GM19240 (cell line): Measurements from ENCODE around the gene SMARCC2.
"Not testable (repeated sequence)": the region's sequence is repeated elsewhere in the genome, so short reads cannot be mapped to it uniquely, and the experiment has no call there.

ENCODE experiments used
- DNase-seq: peaks from one replicate; pipeline ENCODE4 v3.0.0; 2011; ENCODE audit warnings: low spot score; ENCODE audit not compliant: insufficient read length

The SMARCC2 gene

DNA sequence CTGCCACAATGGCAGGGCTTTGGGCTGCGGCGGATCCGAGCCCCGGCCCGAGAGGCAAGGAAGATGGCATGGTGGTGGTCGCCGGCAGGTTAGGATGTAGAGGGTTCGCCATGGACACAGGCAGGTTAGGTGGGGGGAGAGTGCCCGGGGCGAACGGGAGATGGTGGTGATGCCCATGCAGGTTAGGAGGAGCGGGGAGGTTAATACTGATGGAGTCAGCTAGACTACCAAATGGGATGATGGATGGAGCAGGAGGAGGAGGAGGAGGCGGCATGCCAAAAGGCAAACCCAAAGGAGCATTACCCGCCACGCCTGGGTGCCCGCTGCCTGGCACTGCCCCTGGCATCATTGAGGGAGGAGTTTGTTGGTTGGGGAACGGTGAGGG lies 24.9 kb downstream of the SMARCC2 start:
- no peak for DNase-seq

GRCh38 chr12:56163533-56164344 lies 25.5 kb downstream of the SMARCC2 start:
- no peak for DNase-seq

DNA sequence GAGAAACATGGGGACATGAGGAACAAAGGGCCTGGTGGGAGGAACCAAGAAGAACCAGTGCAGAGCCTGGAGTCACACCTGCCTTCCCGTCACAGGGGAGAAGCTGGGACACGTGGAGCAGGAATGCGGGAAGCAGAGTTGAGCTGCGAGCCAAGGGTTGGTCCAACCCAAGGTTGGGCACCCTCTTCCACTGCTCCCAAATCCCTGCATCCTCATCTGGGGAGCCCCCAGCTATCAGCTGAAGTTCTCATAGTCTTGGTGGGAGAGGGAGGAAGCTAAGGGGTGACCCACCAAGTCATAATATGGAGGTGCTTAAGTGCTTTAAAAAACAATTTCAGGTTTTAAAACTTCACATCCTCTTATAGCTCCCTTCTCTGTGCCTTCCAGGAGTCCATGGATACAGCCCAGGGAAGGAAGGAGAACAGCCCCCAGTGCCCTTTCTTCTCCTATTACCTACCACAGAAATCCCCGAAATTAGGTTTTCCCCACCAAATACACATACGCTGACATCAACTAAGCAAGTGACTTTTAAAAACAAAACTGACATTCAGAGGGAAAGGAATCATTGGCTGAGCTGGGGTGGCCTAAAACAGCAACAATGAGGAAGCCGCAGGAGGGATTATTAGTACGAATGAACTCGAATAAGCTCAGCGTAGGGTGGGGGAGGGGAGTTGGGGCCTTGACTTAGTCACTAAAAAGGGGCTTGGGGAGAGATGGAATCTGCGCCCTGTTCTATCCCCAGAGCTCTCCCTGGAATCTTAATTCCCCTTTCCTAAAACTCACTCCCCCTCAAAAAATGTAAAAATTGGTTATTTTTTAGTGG lies 26.6 kb downstream of the SMARCC2 start:
- DNase-seq: no peak

- DNase-seq: no peak
Measured at GRCh38 chr12:56161690-56162351, 27.5 kb downstream of the SMARCC2 start.

DNA sequence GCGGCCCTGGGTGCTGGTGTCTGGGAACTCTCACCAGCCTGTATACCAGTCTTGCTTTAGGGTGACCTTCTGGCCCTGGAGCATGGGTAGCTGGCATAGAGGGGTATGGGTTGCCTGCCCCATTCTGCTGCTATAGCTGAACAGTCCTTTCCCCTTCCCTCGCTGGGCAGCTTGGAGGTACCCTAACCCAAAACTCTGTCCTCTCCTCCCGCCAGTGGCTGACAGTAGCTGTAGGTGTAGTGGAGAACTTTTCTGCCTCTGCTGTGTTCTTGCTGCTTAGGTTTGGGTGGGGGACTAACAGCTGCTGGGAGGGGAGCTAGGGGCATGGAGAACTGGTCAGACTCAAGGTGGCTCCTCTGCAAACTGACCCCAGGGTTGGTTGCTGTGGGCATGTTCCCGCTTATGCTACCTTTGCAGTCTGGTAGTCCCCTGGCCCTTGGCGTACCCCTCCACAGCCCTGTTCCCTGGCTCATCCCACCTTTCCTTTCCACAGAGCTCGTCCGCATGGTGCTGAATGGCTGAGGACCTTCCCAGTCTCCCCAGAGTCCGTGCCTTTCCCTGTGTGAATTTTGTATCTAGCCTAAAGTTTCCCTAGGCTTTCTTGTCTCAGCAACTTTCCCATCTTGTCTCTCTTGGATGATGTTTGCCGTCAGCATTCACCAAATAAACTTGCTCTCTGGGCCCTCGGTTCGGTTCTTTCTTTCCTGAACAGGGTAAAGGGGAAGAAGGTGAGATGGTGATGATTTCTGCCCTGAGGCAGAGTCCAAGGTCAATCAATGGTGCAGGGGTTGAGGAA lies 28.2 kb downstream of the SMARCC2 start:
- no peak for DNase-seq

GRCh38 chr12:56160193-56160763 lies 29.0 kb downstream of the SMARCC2 start:
- no peak for DNase-seq

- DNase-seq: no peak
Measured at GRCh38 chr12:56159482-56160192, 29.6 kb downstream of the SMARCC2 start.

DNA sequence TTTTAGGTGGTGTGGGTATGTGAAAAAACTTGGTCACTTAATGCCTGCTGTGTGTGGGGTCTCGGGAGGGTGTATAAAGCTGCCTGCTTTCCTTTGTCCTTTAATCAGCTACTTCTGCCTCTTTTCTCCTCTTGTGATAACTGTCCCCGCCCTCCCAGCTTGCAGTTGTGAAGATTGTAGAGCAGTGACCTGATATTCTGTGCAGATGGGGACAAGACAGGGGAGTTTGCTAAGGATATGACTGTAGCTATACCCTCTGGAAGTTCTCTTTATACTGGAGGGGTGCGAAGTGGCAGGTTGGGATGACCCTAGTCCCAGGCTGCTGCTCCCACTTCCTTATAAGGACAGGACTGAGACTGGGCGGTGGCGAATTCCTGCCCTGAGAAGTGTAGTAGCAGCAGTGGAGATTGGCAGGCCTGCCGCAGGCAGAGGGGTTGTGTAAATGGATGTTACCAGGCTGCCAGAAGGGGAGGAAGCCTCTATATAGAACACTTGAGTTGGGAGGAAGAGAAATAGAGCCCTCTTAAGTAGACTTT lies 30.3 kb downstream of the SMARCC2 start:
- DNase-seq: no peak

- peak; percentile 79 for DNase-seq
Measured at GRCh38 chr12:56158029-56158925, 31.0 kb downstream of the SMARCC2 start, which contains the start of gene MYL6. MYL6 (plus strand) TSS chr12:56158359; CDS start chr12:56158402, 43 bp downstream.

DNA sequence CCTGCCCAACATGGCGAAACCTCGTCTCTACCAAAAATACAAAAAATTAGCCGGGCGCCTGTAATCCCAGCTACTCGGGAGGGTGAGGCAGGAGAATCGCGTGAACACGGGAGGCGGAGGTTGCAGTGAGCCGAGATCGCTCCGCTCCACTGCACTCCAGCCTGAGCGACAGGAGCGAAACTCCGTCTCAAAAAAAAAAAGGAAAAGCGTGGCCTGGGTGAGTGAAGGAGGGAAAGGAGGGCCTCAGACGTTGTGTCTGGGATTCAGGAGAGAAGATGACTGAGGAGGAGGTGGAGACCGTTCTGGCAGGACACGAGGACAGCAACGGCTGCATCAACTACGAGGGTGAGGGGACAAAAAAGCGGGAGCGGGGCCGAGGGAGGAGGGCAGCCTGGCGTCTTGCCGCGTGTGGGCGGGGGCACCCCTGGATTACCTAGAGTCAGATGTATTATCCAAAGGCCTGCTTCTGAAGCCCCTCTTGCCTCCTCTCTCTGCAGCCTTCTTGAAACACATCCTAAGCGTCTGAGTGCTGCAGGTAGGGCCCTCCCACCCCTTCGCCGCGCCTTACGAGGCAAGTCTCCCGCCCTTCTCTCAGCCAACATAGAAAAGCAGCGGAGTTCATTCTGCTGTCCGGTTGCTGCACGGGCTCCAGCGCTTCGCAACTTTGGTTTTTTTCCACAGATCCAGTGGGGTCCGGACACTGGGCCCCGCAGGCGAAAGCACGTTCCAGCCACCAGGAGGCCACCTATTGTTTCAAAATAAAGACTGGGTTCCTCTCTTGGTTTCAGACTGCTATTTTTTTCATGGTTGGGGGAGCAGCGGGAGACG lies 31.9 kb downstream of the SMARCC2 start:
- DNase-seq: peak; percentile 39

GRCh38 chr12:56156464-56157200 lies 32.7 kb downstream of the SMARCC2 start:
- not testable (repeated sequence) for DNase-seq

- DNase-seq: no peak
Measured at GRCh38 chr12:56155256-56155845, 33.9 kb downstream of the SMARCC2 start.

DNA sequence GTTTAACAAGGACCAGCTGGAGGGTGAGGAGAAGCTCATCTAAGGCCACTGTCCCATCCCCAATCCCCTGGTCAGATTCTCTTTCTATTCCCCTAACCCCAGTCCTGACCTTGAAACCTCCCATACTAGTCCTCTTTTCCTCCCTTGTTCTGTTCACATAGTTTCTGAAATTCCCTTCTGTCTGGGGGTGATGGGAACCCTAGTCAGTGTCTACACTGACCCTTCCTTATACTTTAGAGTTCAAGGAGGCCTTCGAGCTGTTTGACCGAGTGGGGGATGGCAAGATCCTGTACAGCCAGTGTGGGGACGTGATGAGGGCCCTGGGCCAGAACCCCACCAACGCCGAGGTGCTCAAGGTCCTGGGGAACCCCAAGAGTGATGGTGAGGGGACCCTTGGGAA lies 34.5 kb downstream of the SMARCC2 start:
- DNase-seq: no peak

DNA sequence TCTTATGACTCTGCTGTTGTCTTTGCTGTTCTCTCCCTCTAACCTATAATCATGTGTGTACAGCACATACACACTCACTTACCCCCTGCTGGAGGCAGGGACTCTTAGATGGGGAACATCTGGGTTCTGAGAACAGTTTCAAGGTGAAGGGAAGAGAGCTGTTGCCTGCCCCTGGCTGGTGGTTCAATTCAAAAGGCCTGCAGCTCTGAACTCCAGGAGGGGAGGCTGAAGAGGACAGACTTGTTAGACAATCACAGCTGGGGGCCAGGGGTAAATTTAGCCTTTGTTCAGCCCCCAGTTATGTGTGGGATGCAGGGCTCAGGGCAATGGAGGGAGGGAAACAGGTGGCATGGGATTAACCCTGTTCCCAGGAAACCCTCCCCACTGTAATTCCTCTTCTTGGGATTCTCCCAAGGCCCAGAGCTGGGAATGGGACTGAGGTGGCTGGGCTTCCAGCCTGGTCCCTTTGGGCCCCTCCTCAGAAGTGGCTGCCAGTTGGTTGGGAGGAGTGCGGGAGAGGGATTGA lies 35.0 kb downstream of the SMARCC2 start:
- DNase-seq: no peak

DNA sequence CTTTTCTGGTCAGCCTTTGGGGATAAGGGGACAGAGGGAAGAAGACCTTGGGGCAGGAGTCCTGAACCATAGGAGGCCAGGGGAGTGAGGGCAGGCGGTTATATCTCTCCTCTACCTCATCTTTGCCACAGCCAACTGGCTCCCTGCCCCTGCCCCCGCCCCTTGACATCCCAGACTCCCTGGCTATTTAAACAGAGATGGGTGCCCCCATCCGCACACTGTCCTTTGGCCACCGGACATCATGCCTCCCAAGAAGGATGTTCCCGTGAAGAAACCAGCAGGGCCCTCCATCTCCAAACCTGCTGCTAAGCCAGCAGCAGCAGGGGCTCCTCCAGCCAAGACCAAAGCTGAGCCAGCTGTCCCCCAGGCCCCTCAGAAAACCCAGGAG lies 35.6 kb downstream of the SMARCC2 start:
- DNase-seq: no peak
